Body of pancreas (tissue), 4 donors: ENCODE measurements around the gene FBXL4. TPM values are rescaled to one million over a fixed set of nuclear protein-coding genes. Genes with fewer than 3 reads are reported as not detected.
A peak's percentile ranks its signal among the peaks of the same experiment; 100 is the strongest.

ENCODE experiments used
- ATAC-seq: fragments of 150-250 bp; one replicate; pipeline ENCODE4 v1.9.1; 2016
- DNase-seq, 4 donors: peaks; one replicate each; pipeline ENCODE4 v3.0.0-alpha.2; 2019
- H3K27ac ChIP-seq, 4 donors: fragments of 200-600 bp; sonication (generic); 1 replicate in 3 of 4; 2 replicates in 1 of 4; pipeline versions ENCODE4 v1.5.1 to v1.6.1; 2016 to 2019; ENCODE audit warnings: mild to moderate bottlenecking in 1 of 4, mixed read lengths in 1 of 4, moderate library complexity in 1 of 4
- H3K27me3 ChIP-seq, 2 donors: fragments of 200-600 bp; sonication (generic); one replicate each; pipeline ENCODE4 v1.6.0; 2016; ENCODE audit warnings: mild to moderate bottlenecking in 1 of 2
- H3K36me3 ChIP-seq, 2 donors: fragments of 200-600 bp; sonication (generic); replicated peaks in 1 of 2; 2 replicates each; pipeline ENCODE4 v1.5.1; 2016; ENCODE audit warnings: low read depth in 2 of 2; ENCODE audit not compliant: insufficient read depth in 1 of 2
- H3K4me1 ChIP-seq: fragments of 200-600 bp; sonication (generic); one replicate; pipeline ENCODE4 v1.6.0; 2016
- H3K4me3 ChIP-seq, 2 donors: fragments of 200-600 bp; sonication (generic); 1 replicate in 1 of 2; 2 replicates in 1 of 2; pipeline ENCODE4 v1.5.1; 2016 to 2019
- H3K9me3 ChIP-seq, 3 donors: fragments of 200-600 bp; sonication (generic); 1 replicate in 2 of 3; 2 replicates in 1 of 3; pipeline ENCODE4 v1.5.1; 2016
- CTCF ChIP-seq, 7 experiments: fragments of 450-650 bp in 4 of 7; fragments of 200-600 bp in 3 of 7; sonication (generic) in 3 of 7; IDR thresholded peaks; one replicate each; pipeline ENCODE4 v1.5.1; 2016 to 2019; ENCODE audit warnings: antibody characterized with exemption in 7 of 7
- POLR2A ChIP-seq, 3 donors: fragments of 450-650 bp; IDR thresholded peaks; one replicate each; pipeline ENCODE4 v1.6.1; 2016; ENCODE audit warnings: antibody characterized with exemption in 3 of 3, mild to moderate bottlenecking in 2 of 3
- WGBS, 2 donors: methylation state at CpG; one replicate each; pipeline ENCODE4 v1.1.5; 2017; 5-methylcytosine and 5-hydroxymethylcytosine counted together
- intact Hi-C: fragments of 100-400 bp; cut with DNase I; formaldehyde crosslinking; loops from one replicate; pipeline ENCODE4 v1.15.1; 2023
- total RNA-seq, 2 donors: library from RNA; depleted of rRNA; stranded (reverse); fragments of >200 nt; gene quantifications; one replicate each; pipeline ENCODE4 v1.1.0, GENCODE V29; 2016

Gene FBXL4
- total RNA-seq, 2 donors from 2014 or later: 9.9 to 22.8 TPM

- ATAC-seq: no peak
- TF ChIP-seq POLR2A (IDR thresholded peaks at IDR 0.05) (no peak), CTCF (IDR thresholded peaks at IDR 0.05) (no peak)
- WGBS, 2 donors: 19 to 21% methylated on average over 3 of the region's 3 CpGs
- Histone ChIP-seq H3K27me3 (no peaks in the 10 kb centered on the region), H3K36me3 (no peaks in the 10 kb centered on the region), H3K4me1 (peaks cover 29% of the 10 kb centered on the region), H3K27ac (peak overlapping the region in 1 of 4 donors; percentile 25), H3K9me3 (no peaks in the 10 kb centered on the region), H3K4me3 (no peak overlapping the region)
- no peak for DNase-seq
- intact Hi-C loops: no loop called here
Measured at GRCh38 chr6:98945311-98946115, 2.2 kb downstream of the FBXL4 start.

- H3K4me3 ChIP-seq: no peak overlapping the region
- peak overlapping the region in 1 of 4 donors; percentile 13 for H3K27ac ChIP-seq
- H3K36me3 ChIP-seq: no peaks in the 10 kb centered on the region
- 17 to 29% methylated on average over 2 of the region's 2 CpGs for WGBS, 2 donors
- intact Hi-C loops: no loop called here
- no peaks in the 10 kb centered on the region for H3K9me3 ChIP-seq
- no peak for DNase-seq
- H3K27me3 ChIP-seq: no peaks in the 10 kb centered on the region
- TF ChIP-seq POLR2A (IDR thresholded peaks at IDR 0.05) (no peak), CTCF (IDR thresholded peaks at IDR 0.05) (no peak)
- ATAC-seq: no peak
- peaks cover 29% of the 10 kb centered on the region for H3K4me1 ChIP-seq
Measured at GRCh38 chr6:98944598-98945081, 3.1 kb downstream of the FBXL4 start.

GRCh38 chr6:98944168-98944567, 3.6 kb downstream of the FBXL4 start:
- no peak for ATAC-seq
- Histone ChIP-seq H3K27me3 (no peaks in the 10 kb centered on the region), H3K9me3 (peaks cover 0 to 4% (median 0%) of the 10 kb centered on the region in 3 donors), H3K4me1 (peaks cover 29% of the 10 kb centered on the region), H3K27ac (no peak overlapping the region), H3K4me3 (no peak overlapping the region), H3K36me3 (no peaks in the 10 kb centered on the region)
- no peak for TF ChIP-seq CTCF (IDR thresholded peaks at IDR 0.05)
- TF ChIP-seq POLR2A (IDR thresholded peaks at IDR 0.05): no peak
- 48 to 51% methylated on average over 3 of the region's 3 CpGs for WGBS, 2 donors
- DNase-seq: no peak
- intact Hi-C loops: no loop called here

GRCh38 chr6:98942263-98942803, 5.4 kb downstream of the FBXL4 start:
- Histone ChIP-seq H3K27ac (no peak overlapping the region), H3K4me3 (no peak overlapping the region), H3K27me3 (no peaks in the 10 kb centered on the region), H3K36me3 (no peaks in the 10 kb centered on the region), H3K4me1 (peaks cover 29% of the 10 kb centered on the region), H3K9me3 (peaks cover 0 to 5% (median 0%) of the 10 kb centered on the region in 3 donors)
- ATAC-seq (no peak), DNase-seq (no peak)
- intact Hi-C loops: no loop called here
- TF ChIP-seq POLR2A (IDR thresholded peaks at IDR 0.05) (no peak), CTCF (IDR thresholded peaks at IDR 0.05) (no peak)
- WGBS, 2 donors: 96% methylated on average over 3 of the region's 3 CpGs
